SJCRH30 (cell line): ENCODE measurements around the gene OR9A2. TPM values are rescaled to one million over a fixed set of nuclear protein-coding genes. Genes with fewer than 3 reads are reported as not detected.
"Not testable (repeated sequence)": the region's sequence is repeated elsewhere in the genome, so short reads cannot be mapped to it uniquely, and the experiment has no call there.

Source experiments
- DNase-seq, 2 experiments: peaks; one replicate each; pipeline ENCODE4 v3.0.0-alpha.2; 2015 to 2020
- H3K27ac ChIP-seq: fragments of 250-450 bp; sonication (Bioruptor Pico); 2 replicates; pipeline ENCODE4 v1.5.1; 2020; ENCODE audit warnings: mild to moderate bottlenecking, moderate library complexity
- H3K27me3 ChIP-seq: fragments of 250-450 bp; sonication (Bioruptor Pico); 2 replicates; pipeline ENCODE4 v1.5.1; 2020; ENCODE audit warnings: mild to moderate bottlenecking, moderate library complexity
- H3K36me3 ChIP-seq: fragments of 250-450 bp; sonication (Bioruptor Pico); 2 replicates; pipeline ENCODE4 v1.5.1; 2020; ENCODE audit warnings: mild to moderate bottlenecking, moderate library complexity
- H3K4me1 ChIP-seq: fragments of 250-450 bp; sonication (Bioruptor Pico); 2 replicates; pipeline ENCODE4 v1.5.1; 2020; ENCODE audit warnings: mild to moderate bottlenecking, moderate library complexity
- H3K4me3 ChIP-seq: fragments of 250-450 bp; sonication (Bioruptor Pico); 2 replicates; pipeline ENCODE4 v1.5.1; 2020; ENCODE audit warnings: mild to moderate bottlenecking, moderate library complexity
- H3K9me3 ChIP-seq: fragments of 250-450 bp; sonication (Bioruptor Pico); replicated peaks from 2 replicates; pipeline ENCODE4 v1.5.1; 2020; ENCODE audit warnings: mild to moderate bottlenecking, moderate library complexity
- total RNA-seq: library from RNA; depleted of rRNA; stranded (reverse); fragments of >200 nt; shearing (Covaris generic); gene quantifications from 2 replicates; pipeline ENCODE4 v1.2.3, GENCODE V29; 2014

OR9A2 gene
- total RNA-seq, 1 experiment from 2014 or later = not detected

- Histone ChIP-seq H3K27ac (no peak overlapping the region), H3K36me3 (no peaks in the 10 kb centered on the region), H3K9me3 (no peaks in the 10 kb centered on the region), H3K27me3 (no peaks in the 10 kb centered on the region; the same call in 1 of the 2 replicates), H3K4me1 (peaks cover 20% of the 10 kb centered on the region; the same call in 1 of the 2 replicates), H3K4me3 (no peak overlapping the region)
- DNase-seq = no peak
These were observed 14.9 kb downstream of the OR9A2 start for GRCh38 chr7:143012001-143012400.

- Histone ChIP-seq H3K36me3 (no peaks in the 10 kb centered on the region), H3K9me3 (no peaks in the 10 kb centered on the region), H3K27me3 (no peaks in the 10 kb centered on the region), H3K27ac (no peak overlapping the region), H3K4me3 (no peak overlapping the region), H3K4me1 (no peaks in the 10 kb centered on the region)
- peak; percentile 58 to 83 for DNase-seq
These were observed 18.7 kb downstream of the OR9A2 start for GRCh38 chr7:143008007-143008901.

- no peak for DNase-seq
- Histone ChIP-seq H3K4me1 (no peaks in the 10 kb centered on the region), H3K9me3 (no peaks in the 10 kb centered on the region), H3K4me3 (no peak overlapping the region), H3K27me3 (no peaks in the 10 kb centered on the region), H3K27ac (no peak overlapping the region), H3K36me3 (no peaks in the 10 kb centered on the region)
These were observed 21.2 kb downstream of the OR9A2 start for GRCh38 chr7:143005632-143006260.

GRCh38 chr7:143003393-143004051 is 23.4 kb downstream of the OR9A2 start:
- Histone ChIP-seq H3K36me3 (no peaks in the 10 kb centered on the region), H3K9me3 (no peaks in the 10 kb centered on the region), H3K27me3 (no peaks in the 10 kb centered on the region), H3K4me3 (peak overlapping the region; percentile 14; the same call in 1 of the 2 replicates), H3K4me1 (no peaks in the 10 kb centered on the region), H3K27ac (no peak overlapping the region)
- peak; percentile 22 to 65 for DNase-seq

- Histone ChIP-seq H3K36me3 (no peaks in the 10 kb centered on the region), H3K4me3 (peak overlapping the region; percentile 14; the same call in 1 of the 2 replicates), H3K9me3 (no peaks in the 10 kb centered on the region), H3K4me1 (no peaks in the 10 kb centered on the region), H3K27ac (no peak overlapping the region), H3K27me3 (no peaks in the 10 kb centered on the region)
- no peak for DNase-seq
These were observed 24.0 kb downstream of the OR9A2 start for GRCh38 chr7:143002898-143003297.

GRCh38 chr7:143002106-143002505 is 24.8 kb downstream of the OR9A2 start:
- Histone ChIP-seq H3K4me3 (no peak overlapping the region), H3K9me3 (no peaks in the 10 kb centered on the region), H3K4me1 (no peaks in the 10 kb centered on the region), H3K27me3 (no peaks in the 10 kb centered on the region), H3K27ac (no peak overlapping the region), H3K36me3 (no peaks in the 10 kb centered on the region)
- DNase-seq = no peak

- no peak overlapping the region for H3K27ac ChIP-seq
- no peaks in the 10 kb centered on the region for H3K4me1 ChIP-seq
- DNase-seq = no peak
- no peaks in the 10 kb centered on the region for H3K9me3 ChIP-seq
- no peaks in the 10 kb centered on the region for H3K27me3 ChIP-seq
- H3K4me3 ChIP-seq = no peak overlapping the region
- no peaks in the 10 kb centered on the region for H3K36me3 ChIP-seq
These were observed 26.3 kb downstream of the OR9A2 start for GRCh38 chr7:143000648-143001047.

GRCh38 chr7:142999793-143000192 is 27.1 kb downstream of the OR9A2 start:
- Histone ChIP-seq H3K36me3 (no peaks in the 10 kb centered on the region), H3K9me3 (no peaks in the 10 kb centered on the region), H3K27ac (no peak overlapping the region), H3K4me3 (no peak overlapping the region), H3K27me3 (no peaks in the 10 kb centered on the region), H3K4me1 (no peaks in the 10 kb centered on the region)
- DNase-seq = no peak

GRCh38 chr7:142998966-142999365 is 28.0 kb downstream of the OR9A2 start:
- no peak overlapping the region for H3K4me3 ChIP-seq
- no peaks in the 10 kb centered on the region for H3K4me1 ChIP-seq
- DNase-seq = no peak
- no peak overlapping the region for H3K27ac ChIP-seq
- no peaks in the 10 kb centered on the region for H3K9me3 ChIP-seq
- H3K36me3 ChIP-seq = no peaks in the 10 kb centered on the region
- H3K27me3 ChIP-seq = no peaks in the 10 kb centered on the region

GRCh38 chr7:142997456-142997989 is 29.4 kb downstream of the OR9A2 start:
- H3K36me3 ChIP-seq = no peaks in the 10 kb centered on the region
- H3K9me3 ChIP-seq = no peaks in the 10 kb centered on the region
- no peak overlapping the region for H3K27ac ChIP-seq
- H3K4me3 ChIP-seq = no peak overlapping the region
- H3K4me1 ChIP-seq = no peaks in the 10 kb centered on the region
- H3K27me3 ChIP-seq = no peaks in the 10 kb centered on the region
- DNase-seq = no peak

GRCh38 chr7:142992427-142992826 is 34.5 kb downstream of the OR9A2 start:
- Histone ChIP-seq H3K27ac (no peak overlapping the region), H3K4me3 (no peak overlapping the region), H3K36me3 (no peaks in the 10 kb centered on the region), H3K27me3 (no peaks in the 10 kb centered on the region), H3K9me3 (no peaks in the 10 kb centered on the region), H3K4me1 (no peaks in the 10 kb centered on the region)
- no peak for DNase-seq

- no peaks in the 10 kb centered on the region for H3K36me3 ChIP-seq
- H3K4me1 ChIP-seq = no peaks in the 10 kb centered on the region
- H3K4me3 ChIP-seq = no peak overlapping the region
- no peaks in the 10 kb centered on the region for H3K27me3 ChIP-seq
- H3K27ac ChIP-seq = no peak overlapping the region
- DNase-seq = no peak
- H3K9me3 ChIP-seq = no peaks in the 10 kb centered on the region
These were observed 42.6 kb downstream of the OR9A2 start for GRCh38 chr7:142984297-142984696.

GRCh38 chr7:142983825-142984224 is 43.1 kb downstream of the OR9A2 start:
- no peak for DNase-seq
- Histone ChIP-seq H3K4me3 (no peak overlapping the region), H3K27ac (no peak overlapping the region), H3K27me3 (no peaks in the 10 kb centered on the region), H3K9me3 (no peaks in the 10 kb centered on the region), H3K36me3 (no peaks in the 10 kb centered on the region), H3K4me1 (no peaks in the 10 kb centered on the region)

GRCh38 chr7:142978402-142978801 is 48.5 kb downstream of the OR9A2 start:
- not testable (repeated sequence) for DNase-seq

More at GRCh38 chr7:142978402-142978801, 48.5 kb downstream of the OR9A2 start:
- H3K27ac ChIP-seq, H3K36me3 ChIP-seq, H3K4me3 ChIP-seq, H3K27me3 ChIP-seq, H3K9me3 ChIP-seq, H3K4me1 ChIP-seq: not testable (repeated sequence)
